NCI-H345 treated with DMSO at 0.1 percent for 48 hours (cell line): ENCODE measurements around the gene HAAO.

ENCODE experiments used
- DNase-seq: peaks from one replicate; lab custom pipeline; 2025; ENCODE audit not compliant: unreplicated experiment; lab: John Stamatoyannopoulos, UW

The HAAO gene

DNA sequence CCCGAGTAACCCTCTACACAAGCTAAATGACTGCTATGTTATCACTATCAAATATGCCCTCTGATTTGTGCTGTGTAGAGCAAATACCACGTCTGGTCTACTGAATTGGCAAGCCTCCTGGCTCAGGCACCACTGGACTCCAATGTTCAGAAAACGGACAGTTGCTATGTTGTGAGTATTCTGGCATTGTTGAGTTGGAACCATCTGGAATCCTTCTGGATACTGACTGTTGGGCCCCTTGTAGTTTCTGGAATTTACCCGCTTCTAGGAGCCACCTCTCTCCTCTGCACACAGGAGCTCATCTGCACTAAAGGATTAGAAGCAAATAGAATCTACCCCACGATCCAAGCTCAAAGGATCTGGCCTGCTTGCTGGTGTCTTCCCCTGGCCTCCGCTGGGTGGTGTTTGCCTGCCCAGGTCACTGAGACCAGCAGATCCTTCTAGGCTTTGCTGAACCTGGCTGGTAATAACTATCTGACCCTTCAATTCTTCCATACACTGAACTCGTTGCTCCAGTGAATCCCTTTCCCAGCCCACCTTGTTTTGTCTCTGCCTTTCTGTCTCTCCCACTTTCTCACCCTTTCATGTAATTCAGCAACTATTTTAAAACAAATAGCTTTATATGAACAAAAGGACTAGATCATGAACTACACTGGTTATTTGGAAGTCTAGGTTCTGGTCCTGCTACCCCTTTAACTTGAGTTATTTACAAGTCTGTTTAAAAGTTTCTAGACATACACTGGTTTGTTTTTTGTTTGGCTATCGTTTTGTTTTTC is 2.1 kb upstream of the HAAO start:
- DNase-seq = no peak

DNA sequence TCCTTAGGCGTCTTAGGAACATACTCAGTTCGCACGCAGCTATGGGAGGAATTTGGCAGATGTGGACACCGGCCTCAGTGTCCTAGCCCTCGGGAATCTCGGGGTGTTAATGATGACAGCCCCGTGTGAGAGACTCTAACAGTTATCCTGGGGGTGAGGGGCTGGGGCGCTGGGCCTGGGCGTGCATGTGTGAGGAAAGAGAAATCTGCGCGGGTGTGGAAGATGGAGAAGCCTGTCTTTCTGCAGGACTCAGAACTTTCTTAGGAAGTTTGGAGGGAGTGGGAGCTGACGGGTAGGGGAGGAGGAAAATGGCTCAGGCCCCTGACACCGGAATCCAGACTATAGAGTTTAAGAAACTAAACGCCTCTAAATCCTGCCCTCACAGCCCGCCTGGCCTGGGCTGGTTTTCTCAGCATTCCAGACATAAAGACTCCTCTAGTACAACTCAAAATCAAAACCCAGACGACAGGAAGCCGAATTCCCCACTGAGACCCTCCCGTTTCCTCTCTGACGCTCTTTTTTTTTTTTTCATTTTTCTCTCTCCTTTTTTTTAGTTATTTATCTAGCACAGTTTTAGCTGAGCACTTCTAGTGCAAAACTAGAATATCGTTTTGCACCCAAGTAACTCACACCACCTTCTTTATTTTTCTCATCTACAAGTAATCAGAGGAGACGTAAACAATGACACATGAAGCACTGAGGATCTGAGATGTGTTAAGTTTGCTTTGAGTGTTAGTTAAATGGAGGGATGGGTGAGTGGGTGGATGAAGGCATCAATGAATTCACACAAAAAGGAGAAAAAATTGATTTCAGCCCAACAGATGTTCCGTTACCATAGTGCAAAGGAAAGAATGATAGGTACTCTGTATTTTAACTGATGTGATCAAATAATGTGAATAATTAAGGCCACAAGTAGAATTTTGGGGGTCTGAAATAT is 1.2 kb upstream of the HAAO start:
- DNase-seq = no peak

DNA sequence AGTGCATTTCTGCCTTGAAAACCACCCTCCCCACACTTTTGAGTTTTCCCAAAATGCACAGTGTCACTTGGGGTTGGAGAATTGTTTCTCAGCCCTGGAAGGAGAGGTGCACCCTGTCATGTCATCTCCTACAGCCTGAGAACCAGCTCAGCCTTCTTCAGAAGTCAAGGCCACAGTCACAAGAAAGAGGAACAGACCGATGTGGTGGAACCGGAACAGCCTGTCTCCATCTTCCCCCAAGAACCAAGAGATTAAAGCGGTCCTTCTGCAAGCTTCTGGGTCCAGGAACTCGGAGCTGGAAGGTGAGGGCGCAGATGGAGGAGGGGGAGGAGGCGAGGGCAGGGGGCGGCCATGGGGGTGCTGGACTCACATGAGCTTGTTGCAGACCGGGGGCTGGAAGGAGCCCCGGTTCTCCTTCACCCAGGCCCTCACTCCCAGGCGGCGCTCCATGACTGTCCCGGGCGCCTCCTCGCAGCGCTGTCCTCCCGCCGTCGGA is 248 bp downstream of the HAAO start:
- DNase-seq = no peak

DNA sequence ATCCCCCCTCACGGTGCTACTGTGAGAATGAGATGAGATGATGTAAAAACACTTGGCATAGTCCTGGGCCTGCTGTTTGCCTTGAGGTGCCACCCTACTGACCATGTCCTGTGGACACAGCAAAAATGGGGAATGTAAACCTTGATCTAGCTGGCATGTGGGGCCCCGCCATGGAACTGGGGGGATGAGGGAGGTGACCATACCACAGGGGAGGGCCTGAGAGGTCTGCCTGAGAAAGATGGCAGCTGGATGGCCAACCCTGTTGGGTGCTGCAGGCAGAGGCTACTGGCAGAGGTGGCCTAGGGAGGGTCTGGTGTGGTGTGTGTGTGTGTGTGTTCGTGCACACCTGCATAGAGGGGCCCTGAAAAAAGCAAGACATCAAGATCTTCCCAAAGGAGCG is 777 bp downstream of the HAAO start:
- DNase-seq = no peak

DNA sequence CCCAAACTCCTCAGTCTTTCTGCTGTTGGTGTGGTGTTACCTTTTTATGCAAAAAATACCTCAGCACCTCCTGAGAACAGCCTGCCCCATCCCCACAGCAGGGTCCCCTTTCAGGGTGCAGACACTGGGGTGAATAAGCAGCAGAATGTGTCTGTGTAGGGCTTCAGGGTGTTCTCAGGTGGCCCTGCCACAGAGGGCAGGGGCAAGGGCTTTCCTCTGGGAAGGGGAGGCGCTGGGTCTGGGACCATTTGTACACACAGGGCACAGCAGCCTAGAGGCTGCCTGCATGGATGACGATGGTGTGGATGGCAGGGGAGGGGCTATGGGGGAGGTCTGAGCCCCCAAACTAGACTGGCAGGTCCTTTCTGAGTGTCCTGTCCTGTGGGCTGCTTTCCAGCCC is 2.6 kb downstream of the HAAO start:
- no peak for DNase-seq

DNA sequence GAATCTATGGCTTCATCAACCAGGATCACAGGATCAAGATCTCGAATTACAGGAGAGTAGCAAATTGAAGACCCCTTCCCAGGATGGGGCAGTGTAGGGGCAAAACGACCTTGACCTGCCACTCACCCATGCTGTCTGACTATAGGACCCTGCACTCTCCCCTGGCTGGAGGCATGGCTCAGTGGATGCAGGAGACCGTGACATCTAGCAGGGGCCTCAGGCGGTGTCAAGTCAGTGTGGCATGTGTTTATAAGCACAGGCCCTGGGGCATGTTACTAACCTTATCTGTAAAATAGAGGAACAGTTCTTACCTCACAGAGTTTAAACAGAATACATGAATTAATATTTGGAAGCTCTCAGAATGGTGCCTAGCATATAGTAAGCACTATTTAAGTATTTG is 3.5 kb downstream of the HAAO start:
- no peak for DNase-seq

DNA sequence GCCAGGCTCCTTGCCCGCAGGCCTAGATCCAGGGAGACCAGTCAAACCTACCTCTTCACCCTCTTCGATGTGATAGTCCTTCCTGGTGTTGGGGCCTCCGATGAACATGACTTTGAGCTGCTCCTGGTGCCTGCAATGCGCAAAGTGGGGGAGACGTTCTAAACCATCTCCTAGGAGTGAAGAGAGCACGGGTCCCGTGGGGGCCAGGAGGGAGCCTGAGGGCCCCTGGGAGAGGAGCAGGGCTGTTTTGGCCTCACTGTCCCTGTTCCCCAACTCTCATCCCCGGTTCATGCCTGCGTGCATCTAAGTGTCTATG is 3.9 kb downstream of the HAAO start:
- DNase-seq = no peak

DNA sequence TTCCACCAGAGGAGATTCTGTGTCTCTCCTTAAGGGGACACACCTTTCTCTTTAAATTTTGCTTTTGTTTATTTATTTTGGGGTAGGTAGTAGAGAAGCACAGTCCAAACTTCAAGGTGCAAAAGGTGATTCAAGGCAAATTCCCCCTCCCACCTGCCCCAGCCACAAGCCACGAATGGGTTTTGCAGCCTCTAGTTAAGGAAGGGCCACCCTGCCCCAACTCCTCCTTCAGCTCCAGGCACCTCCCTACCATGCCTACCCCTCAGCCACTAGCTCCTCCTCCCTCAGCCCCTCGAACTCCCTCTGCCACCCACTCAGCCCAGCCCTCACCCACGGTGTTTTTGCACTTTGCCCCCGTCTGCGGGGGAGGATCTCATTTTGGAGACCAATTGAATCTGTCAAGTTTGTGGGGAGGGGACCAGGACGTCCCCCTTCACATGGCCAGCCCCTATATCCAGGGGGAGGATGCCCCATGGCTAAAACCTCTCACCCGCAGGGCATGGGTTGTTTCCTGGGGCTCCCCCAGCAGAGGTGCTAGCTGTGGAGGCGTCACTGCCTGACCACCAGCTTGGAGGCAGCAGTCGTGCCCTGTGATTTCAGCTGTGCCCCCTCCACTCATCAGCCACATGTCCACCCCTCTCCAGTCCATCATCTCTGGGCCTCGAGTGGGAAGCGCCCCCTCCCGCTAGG is 4.5 kb downstream of the HAAO start:
- DNase-seq = no peak

DNA sequence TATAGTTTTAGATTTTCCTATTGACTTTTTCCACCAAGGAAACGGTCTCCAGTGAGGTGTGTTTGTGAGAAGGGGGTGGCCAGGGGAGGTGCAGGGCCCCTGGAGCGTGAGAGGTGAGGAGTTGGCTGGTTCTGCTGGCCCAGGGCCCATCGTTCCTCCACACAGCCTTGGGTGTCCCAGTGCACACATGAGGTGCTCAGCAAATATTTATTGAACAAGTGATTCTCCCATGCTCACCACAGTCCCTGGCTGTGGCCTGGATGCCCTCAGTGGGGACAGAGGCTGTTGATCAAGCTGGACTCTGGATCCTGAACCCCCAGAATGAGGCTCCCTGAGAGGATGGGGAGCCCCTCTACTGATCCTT is 5.0 kb downstream of the HAAO start:
- DNase-seq = no peak

DNA sequence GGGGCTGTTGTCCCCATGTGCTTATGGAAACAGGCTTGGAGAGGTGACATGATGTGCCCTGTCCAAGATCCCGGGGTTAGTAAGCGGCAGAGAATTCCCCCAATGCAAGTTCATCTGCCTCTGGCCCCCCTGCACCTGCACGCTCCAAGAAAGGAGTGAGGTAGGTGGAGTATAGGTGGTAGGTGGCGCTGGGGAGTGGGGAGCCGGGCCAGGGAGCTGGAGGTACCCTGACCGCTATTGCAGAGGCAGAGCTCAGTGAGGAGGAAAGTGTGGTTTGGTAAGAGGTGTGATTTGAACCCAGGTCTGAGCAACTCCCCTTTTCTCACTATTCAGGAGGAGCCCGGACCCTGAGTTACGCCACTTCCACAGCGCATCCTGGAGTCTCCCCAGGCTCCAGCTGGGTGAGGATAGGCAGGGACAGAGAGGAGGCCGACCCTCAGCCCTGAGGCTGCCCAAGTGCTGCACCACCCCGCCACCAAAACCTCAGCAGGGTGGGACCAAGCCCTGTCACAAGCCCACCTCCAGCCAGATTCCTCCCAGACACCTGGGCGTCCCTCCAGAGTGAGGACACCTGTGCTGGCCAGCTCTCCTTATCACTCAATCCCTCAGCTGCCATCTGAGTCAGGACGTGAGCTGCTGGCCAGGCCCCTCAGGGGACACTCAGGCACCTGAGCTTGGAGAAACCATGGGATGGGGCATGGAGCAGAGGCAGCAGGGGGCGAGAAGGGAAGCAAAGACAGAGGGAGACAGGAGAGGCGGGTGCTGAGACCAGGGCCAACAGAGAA is 5.6 kb downstream of the HAAO start:
- DNase-seq = no peak

DNA sequence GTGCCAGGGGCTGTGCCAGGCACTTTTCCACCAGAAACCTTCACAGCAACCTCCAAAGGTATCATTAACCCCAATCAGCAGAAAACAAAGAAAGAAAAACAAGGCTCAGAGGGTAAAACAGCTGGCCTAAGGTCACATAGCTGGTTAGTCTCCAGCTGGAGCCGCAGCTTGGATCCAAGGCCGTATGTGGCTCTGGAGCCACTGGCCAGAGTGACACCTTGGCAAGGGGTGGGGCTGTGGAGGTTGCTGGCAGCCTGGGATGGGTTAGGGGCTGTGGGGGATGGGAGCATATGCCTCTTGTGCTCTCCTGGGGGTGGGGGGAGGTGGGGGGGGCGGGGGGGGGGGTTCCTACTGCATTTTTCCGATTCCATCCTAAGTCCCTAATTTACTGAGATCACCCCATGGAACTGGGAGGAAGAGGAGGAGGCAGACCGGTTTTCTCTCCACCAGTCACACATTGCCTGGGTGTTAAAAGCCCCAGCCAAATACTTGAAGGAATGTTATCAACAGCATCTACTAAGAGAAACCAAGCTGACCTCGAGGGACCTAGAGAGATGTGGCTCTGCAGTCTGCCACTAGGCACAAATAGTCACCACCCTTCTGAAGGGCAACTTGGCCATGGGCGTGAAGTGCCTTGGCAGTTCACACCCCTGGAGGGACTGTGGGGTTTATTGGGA is 8.0 kb downstream of the HAAO start:
- DNase-seq = no peak

DNA sequence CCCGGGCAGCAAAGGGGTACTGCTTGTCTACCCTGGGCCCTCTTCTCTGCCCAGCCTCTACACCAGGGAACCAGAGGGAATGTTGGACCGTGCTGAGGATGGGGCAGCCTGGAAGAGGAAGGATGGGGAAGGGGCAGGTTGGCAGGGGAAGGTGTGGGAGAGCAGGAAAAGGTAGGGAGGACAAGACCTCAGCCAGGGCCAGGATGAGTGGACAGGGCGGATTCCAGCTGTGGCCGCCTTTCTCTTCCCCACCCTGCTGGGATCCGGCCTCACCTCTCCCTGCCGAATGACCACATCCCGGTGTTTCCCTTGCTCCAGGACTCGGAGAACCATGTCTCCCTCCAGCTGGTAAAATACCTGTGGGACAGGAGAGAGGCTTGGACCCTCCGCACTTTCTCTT is 8.9 kb downstream of the HAAO start:
- no peak for DNase-seq

DNA sequence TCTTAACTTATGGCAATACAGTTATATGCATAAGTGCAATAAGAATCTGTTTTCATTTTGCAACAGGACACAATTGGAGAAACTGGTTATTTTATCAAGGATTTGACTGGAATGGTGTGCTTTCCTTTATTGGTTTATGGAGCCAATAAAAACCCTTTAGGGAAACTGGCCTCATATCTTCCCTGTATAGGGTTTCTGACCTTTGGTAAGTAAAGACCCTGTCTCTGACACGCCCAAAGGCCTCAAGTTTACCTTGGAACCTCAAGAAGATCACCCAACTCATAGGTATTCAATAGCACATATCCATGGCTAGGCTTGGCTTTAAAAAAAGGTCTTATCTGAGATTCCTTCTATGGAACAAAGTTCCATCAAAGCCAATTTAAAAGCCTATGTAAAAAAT is 11.2 kb downstream of the HAAO start:
- DNase-seq = no peak

DNA sequence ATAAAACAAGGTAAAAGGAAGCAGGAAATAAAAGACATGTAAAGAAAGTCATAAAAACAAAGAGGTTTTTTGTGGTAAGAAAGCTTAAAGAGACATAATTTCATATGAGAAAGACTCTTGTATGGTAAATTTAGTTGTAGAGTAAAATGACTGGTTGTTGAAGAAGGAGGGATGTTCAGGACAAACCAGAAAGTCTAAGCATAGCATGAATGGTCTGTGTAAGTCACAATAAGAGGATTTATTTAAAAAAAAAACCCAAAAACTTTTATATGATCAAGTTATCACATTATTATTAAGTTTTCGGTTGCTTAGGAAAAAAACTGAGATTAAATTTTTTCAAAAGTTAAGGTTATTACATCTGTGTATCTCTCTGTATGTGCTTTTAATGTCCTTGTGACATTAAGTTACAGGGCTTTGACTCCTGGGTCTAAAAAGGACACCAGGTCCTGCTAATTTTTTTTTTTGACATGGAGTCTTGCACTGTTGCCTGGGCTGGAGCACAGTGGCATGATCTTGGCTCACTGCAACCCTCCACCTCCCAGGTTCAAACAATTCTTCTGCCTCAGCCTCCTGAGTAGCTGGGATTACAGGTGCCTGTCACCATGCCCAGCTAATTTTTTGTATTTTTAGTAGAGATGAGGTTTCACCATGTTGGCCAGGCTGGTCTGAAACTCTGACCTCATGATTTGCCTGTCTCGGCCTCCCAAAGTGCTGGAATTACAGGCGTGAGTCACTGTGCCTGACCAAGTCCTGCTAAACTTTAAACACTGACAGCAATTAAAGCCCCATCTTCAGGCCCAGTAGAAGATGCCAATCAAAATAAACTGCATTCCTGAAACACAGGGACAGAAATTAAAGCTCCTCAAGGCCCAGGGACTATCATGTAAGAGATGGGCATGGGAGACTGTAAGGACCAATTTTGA is 14.2 kb downstream of the HAAO start:
- no peak for DNase-seq

DNA sequence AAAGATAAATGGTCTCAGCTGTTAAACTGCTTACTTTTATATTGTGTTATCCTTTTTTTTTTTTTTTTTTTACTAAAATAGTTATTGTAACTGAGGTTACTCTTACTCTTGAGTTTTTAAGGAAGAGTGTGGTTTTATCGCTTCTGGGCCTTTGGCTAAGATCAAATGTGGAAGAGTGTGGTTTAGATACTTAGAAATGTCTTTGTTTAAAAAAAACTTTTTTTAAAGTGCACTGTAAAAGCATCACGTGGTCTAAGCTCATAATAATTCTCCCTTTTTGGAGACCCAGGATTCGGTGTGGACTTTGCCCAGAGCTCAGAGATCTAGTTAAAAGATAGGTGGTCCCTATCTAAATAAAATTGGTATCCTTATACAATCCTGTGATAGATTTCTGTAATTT is 16.6 kb downstream of the HAAO start:
- DNase-seq = no peak

DNA sequence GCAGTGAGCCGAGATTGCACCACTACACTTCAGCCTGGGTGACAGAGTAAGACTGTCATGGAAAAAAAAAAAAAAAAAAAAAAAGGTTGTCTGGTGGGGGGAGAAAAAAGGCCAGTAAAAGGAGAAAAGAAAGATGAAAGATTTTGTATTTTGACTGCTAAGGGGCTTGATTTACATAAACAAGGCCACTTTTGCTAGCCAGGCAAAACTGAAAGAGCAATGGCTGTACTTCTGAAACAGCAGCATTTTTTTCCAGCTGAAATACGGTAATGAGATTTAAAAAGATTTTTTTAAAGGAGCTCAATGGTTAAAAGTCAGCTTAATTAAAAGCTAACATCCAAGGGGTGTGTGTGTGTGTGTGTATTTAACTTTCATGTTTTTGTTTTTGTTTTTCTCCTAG is 17.2 kb downstream of the HAAO start:
- DNase-seq = no peak

DNA sequence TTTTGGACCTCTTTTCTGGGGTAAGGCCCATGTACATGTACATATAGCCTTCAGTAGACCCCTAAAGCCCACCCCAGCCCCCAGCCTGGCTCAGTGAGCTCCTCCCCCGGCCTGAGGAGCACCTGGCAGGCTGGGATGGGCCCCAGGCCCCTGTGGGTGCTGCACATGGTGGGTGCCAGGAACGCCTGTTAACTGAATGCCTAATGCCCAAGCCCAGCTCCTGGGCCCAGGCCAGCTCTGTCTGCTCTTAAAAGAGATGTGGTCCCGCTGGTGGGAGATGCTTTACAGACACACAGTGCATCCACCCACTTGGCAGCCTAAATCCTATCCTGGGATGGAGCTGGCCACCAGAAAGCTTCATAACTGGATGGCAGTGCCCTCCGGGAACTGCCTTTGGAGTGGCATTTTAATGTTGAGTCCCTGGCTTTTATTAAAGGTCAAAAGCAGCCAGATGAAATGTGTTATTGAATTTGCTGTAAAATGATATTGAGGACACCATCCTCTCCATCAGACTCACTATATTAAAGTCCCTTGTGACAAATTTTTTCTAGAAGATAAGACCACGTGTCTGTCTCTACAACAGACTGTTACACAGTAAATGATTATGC is 20.7 kb downstream of the HAAO start:
- no peak for DNase-seq

DNA sequence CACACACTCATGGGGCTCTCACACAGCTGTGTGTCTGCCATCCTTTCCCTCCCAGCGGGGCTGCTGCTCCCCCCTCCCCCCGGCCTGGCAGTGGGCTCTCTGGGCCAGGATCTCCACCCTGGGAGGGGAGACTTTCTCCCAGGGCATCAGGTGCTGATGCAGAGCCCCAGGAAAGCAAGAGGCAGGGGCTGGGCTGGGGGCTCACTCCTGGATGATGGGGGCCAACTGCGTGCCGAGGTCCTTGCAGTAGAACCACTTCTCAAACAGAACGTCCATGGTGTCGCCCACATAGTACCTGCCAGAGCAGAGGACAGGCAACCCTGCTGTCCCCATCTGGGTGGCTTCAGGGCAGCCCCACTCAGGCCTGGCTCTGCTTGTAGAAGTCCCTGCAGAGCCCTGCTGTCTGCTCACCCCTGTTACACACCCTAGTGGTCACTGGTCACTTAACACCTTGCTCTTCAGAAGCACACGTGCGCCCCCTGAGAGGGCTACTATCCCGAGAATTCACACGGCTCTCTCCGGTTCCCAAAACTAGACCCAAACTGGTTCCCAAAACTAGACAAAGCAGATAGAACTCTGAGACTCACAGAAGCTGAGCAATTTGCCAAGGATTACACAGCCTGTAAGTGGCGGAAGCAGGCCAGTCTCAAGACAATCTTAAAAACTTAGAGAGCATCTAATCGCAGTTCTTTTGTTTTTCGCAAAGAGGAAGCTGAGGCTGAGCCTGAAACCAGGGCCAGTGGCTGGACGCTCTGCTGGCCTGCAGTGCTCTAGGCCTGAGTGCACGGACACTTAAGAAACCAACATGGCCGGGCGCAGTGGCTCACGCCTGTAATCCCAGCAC is 21.9 kb downstream of the HAAO start:
- no peak for DNase-seq
